ENCODE measurements around the gene RBM38. TPM values are rescaled to one million over a fixed set of nuclear protein-coding genes. Genes with fewer than 3 reads are reported as not detected.
A peak's percentile ranks its signal among the peaks of the same experiment; 100 is the strongest.
"Not testable (repeated sequence)": the region's sequence is repeated elsewhere in the genome, so short reads cannot be mapped to it uniquely, and the experiment has no call there.

RBM38 gene
- total and polyA plus RNA-seq, 5 experiments from 2014 or later = 48.9 to 153 (median 117) TPM

- POLR2A ChIA-PET = interaction anchor here (1.5 to 15.8 kb wide), 3 partner anchors 8 to 38 kb away, joined by 4 to 229 read pairs (median 152); partner anchors contain the start of gene RBM38
- peak overlapping the region in 5 of 10 donors; percentile 16 to 61 (median 20) for H3K27ac Mint-ChIP-seq
- ATAC-seq (no peak), DNase-seq (no peak)
- no peaks in the 10 kb centered on the region for H3K27me3 Mint-ChIP-seq
- peak overlapping the region in 3 of 10 donors; percentile 34 to 52 (median 35) for H3K4me3 Mint-ChIP-seq
- H3K4me1 Mint-ChIP-seq = peaks cover 45 to 91% (median 79%) of the 10 kb centered on the region in 4 donors
- H3K36me3 Mint-ChIP-seq = no peaks in the 10 kb centered on the region
- H3K9me3 Mint-ChIP-seq = no peaks in the 10 kb centered on the region
Observed at GRCh38 chr20:57429580-57430200, 38.5 kb downstream of the RBM38 start.

DNA sequence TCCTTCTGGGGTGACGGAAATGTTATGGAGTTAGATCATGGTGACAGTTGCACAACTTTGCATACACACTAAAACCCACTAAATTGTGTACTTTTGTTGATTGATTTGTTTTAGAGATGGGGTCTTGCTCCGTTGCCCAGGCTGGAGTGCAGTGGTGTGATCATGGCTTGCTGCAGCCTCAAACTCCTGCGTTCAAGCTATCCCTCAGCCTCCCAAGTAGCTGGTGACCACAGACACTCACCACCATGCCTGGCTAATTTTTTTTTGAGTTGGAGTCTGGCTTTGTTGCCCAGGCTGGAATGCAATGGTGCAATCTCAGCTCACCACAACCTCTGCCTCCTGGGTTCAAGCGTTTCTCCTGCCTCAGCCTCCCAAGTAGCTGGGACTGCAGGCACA lies 39.0 kb downstream of the RBM38 start:
- DNase-seq, H3K36me3 Mint-ChIP-seq, ATAC-seq, H3K9me3 Mint-ChIP-seq, H3K27me3 Mint-ChIP-seq: not testable (repeated sequence)
- H3K4me3 Mint-ChIP-seq = peak overlapping the region in 3 of 10 donors; percentile 34 to 52 (median 35)
- POLR2A ChIA-PET = interaction anchor here (1.5 to 15.8 kb wide), 4 partner anchors 9 to 38 kb away, joined by 4 to 229 read pairs (median 80); partner anchors contain the start of gene RBM38
- H3K4me1 Mint-ChIP-seq = peaks cover 45 to 91% (median 80%) of the 10 kb centered on the region in 4 donors
- peak overlapping the region in 4 of 10 donors; percentile 17 to 61 (median 31) for H3K27ac Mint-ChIP-seq

GRCh38 chr20:57431539-57431835 lies 40.3 kb downstream of the RBM38 start:
- Mint-ChIP-seq H3K36me3 (no peaks in the 10 kb centered on the region), H3K4me1 (peaks cover 45 to 91% (median 76%) of the 10 kb centered on the region in 4 donors), H3K4me3 (peak overlapping the region in 8 of 10 donors; percentile 4 to 83 (median 46)), H3K27me3 (no peaks in the 10 kb centered on the region), H3K9me3 (no peaks in the 10 kb centered on the region), H3K27ac (peak overlapping the region in 4 of 10 donors; percentile 27 to 60 (median 42))
- ATAC-seq (no peak), DNase-seq (no peak)
- POLR2A ChIA-PET = interaction anchor here (1.6 to 15.8 kb wide), 3 partner anchors 18 to 40 kb away, joined by 7 to 229 read pairs (median 152); partner anchors contain the start of gene RBM38

GRCh38 chr20:57432480-57432861 lies 41.3 kb downstream of the RBM38 start:
- DNase-seq (no peak), ATAC-seq (no peak)
- Mint-ChIP-seq H3K9me3 (no peaks in the 10 kb centered on the region), H3K4me1 (peaks cover 41 to 81% (median 67%) of the 10 kb centered on the region in 4 donors), H3K36me3 (no peaks in the 10 kb centered on the region), H3K27me3 (no peaks in the 10 kb centered on the region), H3K4me3 (peak overlapping the region; percentile 57 to 88 (median 80)), H3K27ac (peak overlapping the region; percentile 66 to 94 (median 90))
- POLR2A ChIA-PET = interaction anchor here (1.5 to 15.8 kb wide), 5 partner anchors 14 to 48 kb away, joined by 7 to 229 read pairs (median 19); partner anchors contain the start of gene RBM38

DNA sequence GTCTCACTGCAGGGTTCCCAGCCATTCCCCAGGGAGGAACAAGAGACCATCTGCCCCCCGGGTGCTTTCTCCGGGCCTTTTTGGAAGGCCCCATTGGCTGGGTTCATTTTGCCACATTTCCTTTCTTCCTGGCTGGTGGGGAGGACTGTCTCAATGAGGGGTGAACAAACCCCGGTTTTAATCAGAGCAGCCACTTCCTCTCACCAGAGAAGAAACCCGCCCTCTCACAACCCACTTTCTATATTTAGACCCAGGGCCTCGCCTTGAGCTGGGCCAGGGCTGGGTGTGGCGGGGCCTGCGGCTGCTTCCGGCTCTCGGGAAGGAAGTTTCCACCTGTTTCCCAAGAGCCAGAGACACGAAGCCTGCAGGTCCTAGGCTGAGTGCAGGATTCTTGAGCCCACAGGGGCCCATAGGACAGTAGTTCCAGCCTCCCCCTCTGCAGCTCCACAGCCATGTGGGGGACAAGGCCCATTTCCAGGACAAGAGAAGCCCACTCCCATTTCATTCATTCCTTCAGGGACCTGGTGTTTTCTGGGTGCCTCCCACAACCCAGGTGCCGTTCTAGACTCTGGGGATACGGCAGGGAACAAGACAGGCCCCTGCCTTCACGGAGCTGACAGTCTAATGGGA lies 41.8 kb downstream of the RBM38 start:
- DNase-seq (peak; percentile 40 to 86 (median 64)), ATAC-seq (peak; percentile 87 to 88)
- peaks cover 39 to 77% (median 63%) of the 10 kb centered on the region in 4 donors for H3K4me1 Mint-ChIP-seq
- no peaks in the 10 kb centered on the region for H3K36me3 Mint-ChIP-seq
- peak overlapping the region; percentile 57 to 88 (median 80) for H3K4me3 Mint-ChIP-seq
- no peaks in the 10 kb centered on the region for H3K27me3 Mint-ChIP-seq
- peak overlapping the region; percentile 66 to 94 (median 90) for H3K27ac Mint-ChIP-seq
- H3K9me3 Mint-ChIP-seq = no peaks in the 10 kb centered on the region
- POLR2A ChIA-PET = interaction anchor here (0.7 to 15.8 kb wide), 10 partner anchors 14 to 54 kb away, joined by 3 to 229 read pairs (median 9); partner anchors contain the start of gene RBM38

GRCh38 chr20:57433657-57434389 lies 42.6 kb downstream of the RBM38 start:
- DNase-seq = peak in 5 of 10 donors; percentile 12 to 35 (median 29)
- no peaks in the 10 kb centered on the region for H3K27me3 Mint-ChIP-seq
- no peaks in the 10 kb centered on the region for H3K36me3 Mint-ChIP-seq
- H3K27ac Mint-ChIP-seq = peak overlapping the region; percentile 66 to 94 (median 90)
- peak; percentile 25 to 35 for ATAC-seq
- POLR2A ChIA-PET = interaction anchor here (0.6 to 15.8 kb wide), 10 partner anchors 14 to 56 kb away, joined by 3 to 229 read pairs (median 8); partner anchors contain the start of gene RBM38
- no peaks in the 10 kb centered on the region for H3K9me3 Mint-ChIP-seq
- H3K4me1 Mint-ChIP-seq = peaks cover 39 to 74% (median 63%) of the 10 kb centered on the region in 4 donors
- H3K4me3 Mint-ChIP-seq = peak overlapping the region; percentile 22 to 88 (median 80)

DNA sequence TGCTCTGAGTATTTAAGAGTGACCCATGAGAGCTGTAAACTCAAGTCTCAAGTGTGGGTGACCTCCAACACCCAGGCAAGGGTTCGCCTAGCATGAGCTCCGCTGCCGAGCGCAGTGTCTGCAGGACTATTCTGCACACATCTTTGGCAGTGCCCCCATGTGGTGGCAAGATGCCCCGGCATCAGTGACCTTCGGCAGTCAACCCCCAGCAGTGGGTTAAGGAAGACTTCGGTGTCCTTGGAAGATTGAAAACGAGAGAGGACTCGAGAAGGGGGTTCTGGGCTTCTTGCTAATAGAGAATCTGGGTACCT lies 43.1 kb downstream of the RBM38 start:
- no peaks in the 10 kb centered on the region for H3K27me3 Mint-ChIP-seq
- H3K27ac Mint-ChIP-seq = peak overlapping the region in 9 of 10 donors; percentile 39 to 94 (median 88)
- H3K4me1 Mint-ChIP-seq = peaks cover 39 to 70% (median 60%) of the 10 kb centered on the region in 4 donors
- DNase-seq = no peak
- peak overlapping the region in 8 of 10 donors; percentile 32 to 88 (median 80) for H3K4me3 Mint-ChIP-seq
- no peaks in the 10 kb centered on the region for H3K9me3 Mint-ChIP-seq
- POLR2A ChIA-PET = interaction anchor here (0.6 to 15.8 kb wide), 10 partner anchors 14 to 46 kb away, joined by 3 to 229 read pairs (median 8); partner anchors contain the start of gene RBM38
- no peak for ATAC-seq
- H3K36me3 Mint-ChIP-seq = no peaks in the 10 kb centered on the region

GRCh38 chr20:57435105-57435497 lies 43.9 kb downstream of the RBM38 start:
- H3K4me1 Mint-ChIP-seq = peaks cover 37 to 65% (median 56%) of the 10 kb centered on the region in 4 donors
- peak overlapping the region in 9 of 10 donors; percentile 44 to 82 (median 64) for H3K4me3 Mint-ChIP-seq
- POLR2A ChIA-PET = interaction anchor here (0.7 to 15.8 kb wide), 8 partner anchors 10 to 50 kb away, joined by 3 to 229 read pairs (median 8); partner anchors contain the start of gene RBM38
- peak in 2 of 10 donors; percentile 16 to 18 for DNase-seq
- ATAC-seq = peak in 1 of 2 donors; percentile 16
- peak overlapping the region in 8 of 10 donors; percentile 71 to 88 (median 82) for H3K27ac Mint-ChIP-seq
- H3K36me3 Mint-ChIP-seq = no peaks in the 10 kb centered on the region
- H3K9me3 Mint-ChIP-seq = no peaks in the 10 kb centered on the region
- H3K27me3 Mint-ChIP-seq = no peaks in the 10 kb centered on the region

DNA sequence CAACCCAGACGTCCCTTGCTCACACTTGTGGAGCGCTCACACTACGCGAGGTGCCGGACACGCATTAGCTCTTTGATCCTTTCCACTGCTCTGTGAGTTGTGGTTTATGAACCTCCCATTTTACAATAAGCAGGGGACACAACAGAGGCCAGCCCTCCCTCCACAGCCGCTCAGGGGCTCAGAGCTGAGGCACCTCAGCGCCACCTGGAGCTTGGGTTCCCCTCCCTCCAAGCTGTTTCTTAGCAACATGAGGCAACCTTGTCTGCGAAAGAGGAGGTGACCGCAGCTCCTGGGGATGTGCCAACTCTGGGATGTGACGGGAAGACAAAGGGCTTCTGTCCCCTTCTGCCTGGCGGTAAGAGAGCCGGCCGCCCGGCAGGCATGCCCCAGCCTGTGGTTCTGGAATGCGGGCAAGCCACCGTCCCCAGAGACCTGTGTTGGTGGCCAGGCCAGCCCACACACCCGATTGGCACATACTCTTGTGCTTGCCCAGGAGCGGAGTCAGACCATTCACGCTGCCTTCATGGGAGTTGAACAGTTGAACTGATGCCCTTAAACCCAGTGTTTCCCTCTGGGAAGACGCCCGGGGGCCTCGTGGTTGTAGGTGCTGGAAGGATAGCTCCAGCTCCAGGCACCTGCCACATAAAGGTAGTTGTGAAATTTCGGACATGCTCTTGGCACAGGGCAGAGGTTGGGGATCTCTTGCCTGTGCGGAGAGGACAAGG lies 44.5 kb downstream of the RBM38 start:
- Mint-ChIP-seq H3K4me3 (peak overlapping the region; percentile 19 to 82 (median 62)), H3K9me3 (no peaks in the 10 kb centered on the region), H3K4me1 (peaks cover 39 to 64% (median 59%) of the 10 kb centered on the region in 4 donors), H3K27ac (peak overlapping the region in 9 of 10 donors; percentile 71 to 88 (median 81)), H3K27me3 (no peaks in the 10 kb centered on the region), H3K36me3 (no peaks in the 10 kb centered on the region)
- peak in 9 of 10 donors; percentile 28 to 77 (median 45) for DNase-seq
- peak; percentile 57 to 62 for ATAC-seq
- POLR2A ChIA-PET = interaction anchor here (0.7 to 15.8 kb wide), 7 partner anchors 10 to 51 kb away, joined by 3 to 229 read pairs (median 11); partner anchors contain the start of gene RBM38

DNA sequence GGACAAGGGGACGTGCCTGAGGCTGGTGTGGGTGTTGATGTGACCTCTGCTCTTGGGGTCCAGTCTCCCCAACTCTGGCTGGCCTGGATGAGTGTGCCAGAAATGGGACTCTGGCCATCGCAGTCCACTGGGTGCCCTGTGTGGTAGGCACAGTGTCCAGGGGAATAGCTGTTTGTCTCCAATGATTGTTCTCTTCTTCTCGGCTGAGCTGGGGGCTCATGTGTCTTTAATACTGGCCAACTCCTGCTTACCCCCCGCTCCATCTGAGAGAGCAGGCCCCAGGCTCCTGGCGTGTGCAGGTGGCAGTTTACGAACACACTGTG lies 45.0 kb downstream of the RBM38 start:
- no peaks in the 10 kb centered on the region for H3K27me3 Mint-ChIP-seq
- no peaks in the 10 kb centered on the region for H3K9me3 Mint-ChIP-seq
- no peak for DNase-seq
- H3K4me3 Mint-ChIP-seq = peak overlapping the region in 5 of 10 donors; percentile 36 to 79 (median 62)
- peak overlapping the region in 7 of 10 donors; percentile 25 to 81 (median 53) for H3K27ac Mint-ChIP-seq
- peaks cover 36 to 59% (median 57%) of the 10 kb centered on the region in 4 donors for H3K4me1 Mint-ChIP-seq
- ATAC-seq = no peak
- POLR2A ChIA-PET = interaction anchor here (1.1 to 15.8 kb wide), 5 partner anchors 9 to 44 kb away, joined by 6 to 229 read pairs (median 19); partner anchors contain the start of gene RBM38
- H3K36me3 Mint-ChIP-seq = no peaks in the 10 kb centered on the region

DNA sequence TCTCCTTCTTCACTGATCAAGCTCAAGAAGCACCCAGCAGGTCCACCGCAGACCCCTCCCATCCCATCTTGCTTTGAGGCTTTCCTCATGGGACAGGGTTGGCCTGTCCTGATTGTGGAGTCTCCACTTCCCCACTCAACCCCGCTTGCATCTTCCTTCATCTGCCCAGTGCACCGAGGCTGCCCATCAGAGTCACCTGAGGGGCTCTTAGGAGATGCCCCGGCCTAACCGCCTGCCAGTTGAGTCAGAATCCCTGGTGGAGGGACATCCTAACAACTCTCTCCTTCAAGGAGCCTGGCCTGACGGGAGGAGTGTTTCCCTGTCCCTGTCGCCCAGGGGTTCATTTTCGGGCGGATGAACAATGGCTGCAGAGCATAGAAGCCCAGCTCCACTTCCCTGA lies 46.1 kb downstream of the RBM38 start:
- H3K4me3 Mint-ChIP-seq = no peak overlapping the region
- H3K4me1 Mint-ChIP-seq = peaks cover 33 to 48% (median 46%) of the 10 kb centered on the region in 4 donors
- no peak overlapping the region for H3K27ac Mint-ChIP-seq
- H3K9me3 Mint-ChIP-seq = no peaks in the 10 kb centered on the region
- no peak for ATAC-seq
- POLR2A ChIA-PET = interaction anchor here (15.8 kb wide), 1 partner anchor 35 kb away, joined by 229 read pairs; no protein-coding TSS in a partner anchor
- no peaks in the 10 kb centered on the region for H3K27me3 Mint-ChIP-seq
- no peak for DNase-seq
- no peaks in the 10 kb centered on the region for H3K36me3 Mint-ChIP-seq
